ENCODE results near the gene PUS1.

PUS1 gene

GRCh38 chr12:131994589-131994988 is 65.5 kb downstream of the PUS1 start:
- no peak for DNase-seq (ENCODE audit: low read depth)
